HG02943 (cell line): ENCODE data around the gene CDK14.

Experiments
- ATAC-seq: cut with Tn5 transposase; IDR thresholded peaks from one replicate; pipeline ENCODE4 v1.9.1; 2021; ENCODE audit warnings: mild to moderate bottlenecking, low read depth, moderate library complexity; ENCODE audit not compliant: unreplicated experiment

Gene CDK14

DNA sequence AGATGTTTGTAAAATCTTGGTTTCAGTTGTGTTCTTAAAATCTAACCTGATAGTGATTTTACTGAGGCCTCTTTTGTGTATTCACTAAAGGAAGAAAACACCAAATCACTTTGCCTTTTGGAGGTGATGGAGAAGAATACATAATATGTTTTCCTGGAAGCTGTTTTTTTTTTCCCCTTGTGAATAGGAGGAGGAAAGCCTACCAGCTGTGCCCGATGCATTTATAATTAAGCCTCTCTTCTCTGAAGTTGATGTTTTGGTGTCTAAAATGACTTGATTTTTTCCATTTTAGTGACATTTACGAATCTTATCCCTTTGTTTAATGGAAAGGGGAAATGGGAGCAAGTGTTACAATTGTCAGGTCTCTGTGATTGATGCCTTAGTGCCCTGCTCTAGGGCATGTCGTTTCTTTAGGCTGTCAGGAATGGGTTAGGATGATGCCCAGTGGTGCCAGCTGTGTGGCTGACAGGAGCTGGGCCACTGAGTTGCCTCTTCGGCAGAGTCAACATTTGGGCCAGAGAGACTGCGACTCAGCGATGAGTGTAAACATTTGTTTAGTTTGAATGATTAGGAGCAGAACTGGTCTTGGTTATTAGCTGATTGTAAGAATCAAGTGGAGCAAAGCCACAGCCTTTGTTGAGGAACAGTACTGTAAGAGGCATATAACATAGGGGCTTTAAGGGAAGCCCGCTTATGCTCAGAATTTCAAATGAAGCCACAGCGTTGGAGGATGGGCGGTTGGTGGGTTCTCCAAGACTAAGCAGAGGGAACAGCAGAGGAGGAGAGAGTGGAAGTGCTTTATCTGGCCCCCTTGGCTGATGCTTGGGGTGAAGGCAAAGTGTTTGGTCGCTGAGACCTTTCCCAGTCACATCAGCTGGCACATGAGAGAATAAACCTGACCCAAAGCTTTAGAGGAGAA is 81.6 kb downstream of the CDK14 start:
- ATAC-seq, result no peak

DNA sequence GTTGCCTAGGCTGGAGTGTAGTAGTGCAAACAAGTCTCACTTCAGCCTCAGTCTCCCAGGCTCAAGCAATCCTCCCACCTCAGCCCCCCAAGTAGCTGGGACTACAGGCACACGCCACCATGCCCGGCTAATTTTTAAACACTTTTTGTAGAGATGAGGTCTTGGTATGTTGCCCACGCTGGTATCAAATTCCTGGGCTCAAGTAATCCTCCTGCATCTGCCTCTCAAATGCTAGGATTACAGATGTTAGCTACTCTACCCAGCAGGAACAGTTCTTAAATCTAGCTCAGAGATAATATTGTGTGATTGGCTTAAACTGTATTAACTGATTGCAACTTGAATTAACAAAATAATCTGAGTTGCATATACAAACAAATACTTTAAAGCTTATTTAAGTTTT is 82.9 kb downstream of the CDK14 start:
- no peak for ATAC-seq

GRCh38 chr7:90680484-90680883 is 84.4 kb downstream of the CDK14 start:
- no peak for ATAC-seq

- no peak for ATAC-seq
Observed at GRCh38 chr7:90681336-90682022, 85.4 kb downstream of the CDK14 start.

DNA sequence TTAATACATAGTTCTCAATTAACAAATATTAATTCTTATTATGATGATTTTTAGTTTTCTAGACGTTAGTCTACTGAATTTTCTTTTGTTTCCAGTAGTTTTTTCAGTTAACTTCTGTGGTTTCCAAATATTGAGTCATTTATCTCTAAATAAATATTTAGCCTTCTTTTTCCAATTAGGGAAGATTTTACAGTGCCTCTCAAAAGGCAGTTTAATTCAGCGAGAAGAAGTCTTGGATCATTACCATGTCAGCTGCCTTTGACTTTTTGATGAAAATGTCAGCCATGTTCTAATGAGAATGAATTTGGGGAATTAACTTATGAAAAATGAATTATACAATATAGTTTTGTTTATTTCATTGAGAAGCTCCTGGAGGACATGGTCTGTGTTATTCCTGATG is 90.0 kb downstream of the CDK14 start:
- ATAC-seq, result no peak

- ATAC-seq, result no peak
Observed at GRCh38 chr7:90688810-90689209, 92.7 kb downstream of the CDK14 start.

- no peak for ATAC-seq
Observed at GRCh38 chr7:90689260-90689659, 93.1 kb downstream of the CDK14 start.

DNA sequence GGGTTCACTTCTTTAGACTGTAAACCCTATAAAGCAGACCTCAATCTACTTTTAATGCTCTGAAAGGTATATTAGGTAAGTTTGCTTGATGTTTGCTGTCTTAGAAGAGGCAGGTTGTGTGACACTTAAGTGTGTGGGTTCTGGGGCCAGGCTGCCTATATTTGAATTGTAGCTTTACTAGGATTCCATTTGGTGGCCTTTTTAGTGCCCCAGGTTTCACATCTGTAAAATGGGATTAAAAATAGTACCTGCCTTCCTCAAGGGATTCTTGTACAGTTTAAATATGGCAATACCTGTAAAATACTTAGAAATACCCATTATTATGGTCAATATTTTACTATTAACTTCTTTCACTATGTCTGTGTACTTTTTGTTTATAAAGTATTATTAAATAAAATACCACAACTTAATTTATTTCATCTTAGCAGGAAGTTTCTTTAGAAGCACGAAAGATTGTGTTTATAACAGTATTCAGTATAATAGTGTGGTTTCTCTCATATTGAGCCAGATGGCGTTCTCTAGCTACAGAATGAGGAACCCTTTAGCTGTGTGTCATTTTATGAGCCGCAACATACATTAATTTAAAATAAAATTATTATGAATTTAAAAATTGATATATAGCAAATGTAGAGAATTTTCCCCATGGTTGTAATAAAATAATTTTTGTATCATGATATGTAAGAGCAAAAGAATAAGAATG is 94.2 kb downstream of the CDK14 start:
- no peak for ATAC-seq

GRCh38 chr7:90692396-90692795 is 96.3 kb downstream of the CDK14 start:
- no peak for ATAC-seq

GRCh38 chr7:90692947-90693346 is 96.8 kb downstream of the CDK14 start:
- no peak for ATAC-seq

DNA sequence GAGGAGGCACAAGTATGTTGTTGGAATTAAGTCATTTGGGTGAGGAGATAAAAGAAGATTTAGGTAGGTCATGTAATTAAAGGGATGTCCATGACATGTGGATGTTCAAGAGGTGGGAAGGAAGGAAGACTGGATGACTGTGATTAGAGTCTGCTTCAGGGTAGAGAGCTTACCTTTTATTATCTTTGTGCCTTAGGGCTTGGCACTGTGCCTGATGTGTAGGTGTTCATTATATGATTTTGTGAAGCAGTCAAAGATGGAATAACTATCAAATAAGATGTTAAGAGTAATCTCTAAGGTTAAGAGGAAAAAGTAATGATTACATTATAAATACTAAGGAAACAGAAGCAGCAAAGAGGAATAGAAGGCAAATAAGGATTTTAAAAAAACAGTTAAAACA is 97.8 kb downstream of the CDK14 start:
- no peak for ATAC-seq

- ATAC-seq, result no peak
Observed at GRCh38 chr7:90698616-90699015, 102.5 kb downstream of the CDK14 start.

- no peak for ATAC-seq
Observed at GRCh38 chr7:90701021-90701420, 104.9 kb downstream of the CDK14 start.

DNA sequence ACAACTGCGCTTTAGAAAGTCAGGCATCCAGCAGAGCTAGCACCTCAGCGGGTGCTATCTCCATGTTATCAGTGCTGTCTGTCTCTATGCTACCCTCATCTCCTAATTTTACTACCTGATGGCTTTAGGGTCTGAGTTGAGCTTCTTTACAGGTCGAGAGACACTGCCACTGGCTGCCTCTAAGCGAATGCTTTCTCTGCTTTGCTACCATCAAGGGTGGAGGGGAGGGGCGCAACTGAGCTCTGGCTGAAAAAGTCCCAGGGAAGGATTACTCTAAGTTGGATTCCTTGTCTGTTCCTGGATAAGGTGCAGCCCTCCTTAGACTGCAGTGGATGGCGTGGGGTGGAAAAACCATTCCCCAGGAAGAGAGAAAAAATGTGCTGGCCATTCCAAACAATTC is 105.7 kb downstream of the CDK14 start:
- no peak for ATAC-seq

DNA sequence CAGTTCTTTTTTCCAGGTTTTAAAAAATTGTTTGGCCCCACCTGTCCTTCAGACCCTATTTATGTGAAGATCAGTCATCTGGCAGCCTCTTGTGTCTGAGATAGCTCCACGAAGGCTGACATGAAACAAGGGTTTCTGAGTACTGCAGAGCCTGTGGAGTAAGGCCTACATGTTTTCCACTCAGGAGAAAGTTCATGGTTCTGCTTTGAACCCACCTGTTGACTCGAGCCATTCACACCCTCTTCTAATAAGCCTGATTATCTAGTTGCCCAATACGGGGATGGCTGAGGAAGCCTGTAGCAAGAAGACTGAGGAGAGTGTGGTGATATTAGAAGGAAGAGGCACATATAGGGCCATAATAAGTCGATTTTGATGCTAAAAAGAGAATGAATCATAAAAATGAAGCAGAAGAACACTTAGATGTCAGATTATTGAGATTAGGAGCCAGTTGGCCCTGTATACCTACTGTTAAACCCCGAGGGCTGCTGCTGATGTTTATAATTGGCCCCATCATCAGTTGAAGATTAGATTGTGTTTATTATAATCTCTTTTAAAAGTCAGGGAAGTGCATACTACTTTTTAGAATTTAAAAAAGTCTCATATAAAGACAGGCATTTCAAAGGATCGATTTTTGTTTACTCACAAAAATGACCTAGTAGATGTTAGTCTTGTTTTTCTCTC is 109.4 kb downstream of the CDK14 start:
- ATAC-seq, result no peak

DNA sequence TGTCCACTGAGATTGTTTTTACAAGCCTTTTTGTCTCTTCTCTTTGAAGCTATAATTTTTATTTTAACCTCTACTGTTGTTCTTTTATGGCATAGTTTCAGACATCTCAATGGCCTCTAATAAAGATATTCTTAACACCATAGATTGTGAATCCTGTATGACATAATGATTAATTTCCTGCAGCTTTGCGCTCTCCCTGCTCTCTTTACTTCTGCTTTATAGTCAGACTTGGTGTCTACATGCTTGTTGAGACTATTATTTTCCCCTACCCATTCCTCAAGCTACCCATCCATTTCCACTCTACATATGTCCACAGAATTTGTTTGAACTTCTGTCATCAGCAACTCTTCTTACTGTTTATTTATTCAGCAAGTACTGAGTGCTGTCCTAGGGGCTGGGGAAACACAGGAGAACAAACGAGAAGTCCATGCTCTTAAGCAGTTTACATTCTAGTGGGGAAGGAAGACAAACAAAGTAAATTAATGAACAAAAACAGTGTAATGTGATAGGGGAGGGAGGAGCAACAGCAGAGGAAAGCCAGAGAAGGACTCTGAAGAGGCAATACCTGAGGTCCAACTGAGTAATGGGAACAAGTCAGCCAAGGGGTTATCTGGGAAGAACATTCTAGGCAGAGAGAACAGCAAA is 110.1 kb downstream of the CDK14 start:
- no peak for ATAC-seq

- peak; percentile 60 for ATAC-seq
Observed at GRCh38 chr7:90708841-90709317, 112.8 kb downstream of the CDK14 start.

DNA sequence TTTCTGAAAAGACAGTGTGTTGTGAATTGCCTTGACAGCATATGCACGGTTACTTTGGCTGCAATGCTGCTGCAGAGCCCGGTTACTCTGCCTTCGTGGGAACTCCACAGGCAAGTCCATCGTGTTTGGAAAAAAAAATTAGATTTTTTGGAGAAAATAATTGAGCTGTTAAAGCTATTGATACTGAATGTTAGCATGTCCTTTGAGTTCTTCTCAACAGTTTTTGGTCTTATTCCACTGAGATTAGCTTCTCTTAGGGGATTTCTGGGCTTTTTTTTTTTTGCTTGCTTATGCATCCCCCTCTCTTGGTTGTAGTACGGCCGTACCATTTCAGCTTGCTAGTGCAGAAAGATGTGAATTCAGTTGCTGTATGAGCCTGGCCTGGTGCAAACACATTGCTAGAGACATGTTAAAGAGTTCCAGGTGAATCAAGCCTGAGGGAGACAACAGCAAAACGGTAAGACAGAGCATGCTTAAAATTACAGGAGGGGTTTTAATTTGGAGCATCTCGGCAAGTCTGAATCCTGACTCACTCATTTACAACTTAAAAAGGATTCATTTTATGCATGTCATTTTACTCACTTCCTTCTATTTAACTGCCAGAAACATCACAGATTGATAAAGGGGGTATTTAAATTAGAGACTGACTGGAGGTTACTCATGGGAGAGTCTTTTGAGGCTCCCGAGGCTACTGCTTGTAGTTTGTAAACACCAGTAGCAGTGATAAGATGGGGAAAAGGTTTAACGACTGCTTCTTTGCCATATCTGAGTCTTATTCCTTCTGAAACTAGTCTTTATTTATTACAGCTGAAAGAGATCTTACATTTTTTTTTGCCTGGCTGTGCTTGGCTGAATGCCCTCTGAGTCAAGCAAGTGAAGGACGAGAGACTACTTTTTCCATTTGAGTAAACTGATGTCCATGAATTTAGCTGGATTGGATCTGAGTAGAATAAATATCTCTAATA is 113.7 kb downstream of the CDK14 start:
- peak; percentile 42 for ATAC-seq

GRCh38 chr7:90710466-90710850 is 114.3 kb downstream of the CDK14 start:
- ATAC-seq, result no peak
